Measurements from ENCODE around the gene ABCA2.

ABCA2 gene

GRCh38 chr9:136996361-136997292 lies 31.4 kb downstream of the ABCA2 start, which contains the start of gene CLIC3:
Gene CLIC3 (minus strand): TSS chr9:136996568. CDS start chr9:136996543, 25 bp downstream.
- Mint-ChIP-seq H3K4me1 (peaks cover 5% of the 10 kb centered on the region), H3K27me3 (ENCODE audit: low read depth) (peaks cover 5% of the 10 kb centered on the region), H3K36me3 (ENCODE audit: low read depth) (no peaks in the 10 kb centered on the region), H3K4me3 (peak within 1 kb of the TSS in 2 of 3 experiments; percentile 44 to 56), H3K27ac (no peak within 1 kb of the TSS), H3K9me3 (no peaks in the 10 kb centered on the region)
- TF ChIP-seq CTCF (IDR thresholded peaks at IDR 0.05; ENCODE audit: unreplicated experiment in 3 of 3): no peak

GRCh38 chr9:136995772-136996311 lies 32.2 kb downstream of the ABCA2 start:
- peak overlapping the region in 2 of 3 experiments; percentile 19 to 44 for H3K4me3 Mint-ChIP-seq
- no peak for TF ChIP-seq CTCF (IDR thresholded peaks at IDR 0.05; ENCODE audit: unreplicated experiment in 3 of 3)
- no peak overlapping the region for H3K27ac Mint-ChIP-seq
- peaks cover 5% of the 10 kb centered on the region for H3K27me3 Mint-ChIP-seq (ENCODE audit: low read depth)
- H3K9me3 Mint-ChIP-seq: no peaks in the 10 kb centered on the region
- no peaks in the 10 kb centered on the region for H3K36me3 Mint-ChIP-seq (ENCODE audit: low read depth)
- peaks cover 5% of the 10 kb centered on the region for H3K4me1 Mint-ChIP-seq

- Mint-ChIP-seq H3K9me3 (no peaks in the 10 kb centered on the region), H3K4me3 (no peak overlapping the region)
Observed at GRCh38 chr9:136995362-136995761, 32.7 kb downstream of the ABCA2 start.

DNA sequence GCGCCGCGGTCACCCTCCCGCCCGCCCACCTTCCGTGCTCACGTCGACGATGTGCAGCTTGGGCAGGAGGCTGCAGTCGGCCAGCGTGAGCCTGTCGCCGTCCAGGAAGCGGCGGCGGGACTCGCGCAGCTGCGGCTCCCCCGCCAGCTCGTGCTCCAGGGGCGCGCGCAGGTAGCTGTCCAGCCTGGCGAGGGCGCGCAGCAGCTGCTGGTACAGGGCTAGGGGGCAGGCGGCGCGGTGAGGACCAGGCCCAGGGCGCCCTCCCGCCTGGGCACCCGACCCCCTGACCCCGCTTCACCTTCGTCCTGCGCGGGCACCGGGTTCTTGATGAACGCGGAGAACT lies 33.2 kb downstream of the ABCA2 start:
- Mint-ChIP-seq H3K4me3 (no peak overlapping the region), H3K9me3 (no peaks in the 10 kb centered on the region), H3K27me3 (ENCODE audit: low read depth) (no peaks in the 10 kb centered on the region), H3K36me3 (ENCODE audit: low read depth) (no peaks in the 10 kb centered on the region), H3K4me1 (peaks cover 5% of the 10 kb centered on the region), H3K27ac (no peak overlapping the region)
- TF ChIP-seq CTCF (IDR thresholded peaks at IDR 0.05; ENCODE audit: unreplicated experiment in 3 of 3): no peak

More at GRCh38 chr9:136995362-136995761, 32.7 kb downstream of the ABCA2 start:
- peaks cover 5% of the 10 kb centered on the region for H3K27me3 Mint-ChIP-seq (ENCODE audit: low read depth)
- TF ChIP-seq CTCF (IDR thresholded peaks at IDR 0.05; ENCODE audit: unreplicated experiment in 3 of 3): no peak
- peaks cover 5% of the 10 kb centered on the region for H3K4me1 Mint-ChIP-seq
- H3K36me3 Mint-ChIP-seq (ENCODE audit: low read depth): no peaks in the 10 kb centered on the region
- no peak overlapping the region for H3K27ac Mint-ChIP-seq

DNA sequence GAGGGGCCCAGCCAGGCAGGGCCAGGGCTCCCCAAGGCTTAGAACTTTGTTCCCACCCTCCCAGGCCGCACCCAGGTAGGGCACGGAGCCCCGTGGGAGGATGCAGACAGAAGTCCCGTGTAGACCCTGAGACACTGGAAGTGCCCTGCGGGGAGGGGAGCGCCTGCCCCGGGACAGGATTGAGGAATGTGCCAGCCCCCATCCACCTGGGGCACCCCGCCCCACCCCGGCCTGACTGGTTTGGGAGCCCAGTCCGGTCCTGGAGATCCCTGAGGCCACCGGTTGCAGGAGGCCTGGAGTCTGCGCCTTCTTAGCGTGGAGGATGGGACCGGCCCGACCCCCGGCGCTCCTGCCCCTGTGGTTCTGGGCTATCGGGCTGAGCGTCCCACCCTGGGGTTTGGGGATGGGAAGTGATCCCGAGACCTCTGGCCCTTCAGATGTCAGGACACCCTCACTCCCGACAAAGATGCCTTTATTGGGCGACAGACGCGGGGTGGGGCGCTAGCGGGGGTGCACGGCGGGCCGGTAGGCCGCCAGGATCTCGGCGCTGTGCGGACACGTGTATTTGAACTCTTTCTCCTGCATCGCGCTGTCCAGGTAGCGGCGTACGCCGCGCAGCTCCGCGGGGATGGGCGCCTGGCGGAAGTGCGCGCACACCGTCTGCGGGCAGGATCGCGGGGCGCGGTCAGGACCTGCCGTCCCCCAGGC lies 33.7 kb downstream of the ABCA2 start:
- H3K4me3 Mint-ChIP-seq: peak overlapping the region in 1 of 3 experiments; percentile 87
- H3K27me3 Mint-ChIP-seq (ENCODE audit: low read depth): peaks cover under 1% of the 10 kb centered on the region
- peaks cover 5% of the 10 kb centered on the region for H3K4me1 Mint-ChIP-seq
- no peaks in the 10 kb centered on the region for H3K9me3 Mint-ChIP-seq
- TF ChIP-seq CTCF (IDR thresholded peaks at IDR 0.05; ENCODE audit: unreplicated experiment in 3 of 3): no peak
- no peaks in the 10 kb centered on the region for H3K36me3 Mint-ChIP-seq (ENCODE audit: low read depth)
- H3K27ac Mint-ChIP-seq: no peak overlapping the region

Data from nephron (organoid).